ENCODE data around the gene SERAC1.

SERAC1 gene

DNA sequence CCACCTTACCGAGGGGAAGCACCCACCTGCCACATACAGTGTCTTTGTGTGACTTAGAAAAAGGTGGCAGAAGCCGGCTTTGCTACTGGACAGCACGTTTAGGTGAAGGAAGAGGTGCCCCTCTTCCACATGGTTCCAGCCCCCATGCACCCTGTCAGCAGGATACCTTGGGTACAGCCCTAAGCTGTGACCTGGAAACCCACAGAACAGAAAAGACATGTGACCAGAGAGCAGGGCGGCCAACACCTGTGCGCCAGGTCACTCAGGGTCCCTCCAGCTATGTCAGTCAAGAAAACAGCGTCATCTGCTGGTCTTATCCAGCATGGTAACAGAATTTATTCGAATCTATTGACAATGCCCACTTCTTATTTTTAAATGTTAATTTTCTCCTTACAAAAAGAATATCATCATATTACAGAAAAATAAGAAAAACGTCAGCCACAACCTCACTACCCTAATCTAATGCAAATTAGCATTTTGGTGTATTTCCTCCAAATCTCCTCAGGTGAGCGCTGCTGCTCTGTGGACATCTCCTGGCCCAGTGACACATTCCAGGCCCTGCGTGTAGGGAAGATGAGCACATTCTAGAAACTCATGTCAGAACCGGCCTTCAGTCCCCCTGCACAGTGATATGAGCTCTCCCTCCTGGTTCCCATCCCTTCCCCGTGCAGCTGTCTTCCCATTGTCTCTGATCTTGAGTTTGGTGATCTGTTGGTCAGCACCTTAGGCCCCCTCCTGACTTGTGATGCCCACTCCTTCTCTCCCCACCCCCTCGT lies 37.3 kb upstream of the SERAC1 start:
- TF ChIP-seq, protein P1, sequence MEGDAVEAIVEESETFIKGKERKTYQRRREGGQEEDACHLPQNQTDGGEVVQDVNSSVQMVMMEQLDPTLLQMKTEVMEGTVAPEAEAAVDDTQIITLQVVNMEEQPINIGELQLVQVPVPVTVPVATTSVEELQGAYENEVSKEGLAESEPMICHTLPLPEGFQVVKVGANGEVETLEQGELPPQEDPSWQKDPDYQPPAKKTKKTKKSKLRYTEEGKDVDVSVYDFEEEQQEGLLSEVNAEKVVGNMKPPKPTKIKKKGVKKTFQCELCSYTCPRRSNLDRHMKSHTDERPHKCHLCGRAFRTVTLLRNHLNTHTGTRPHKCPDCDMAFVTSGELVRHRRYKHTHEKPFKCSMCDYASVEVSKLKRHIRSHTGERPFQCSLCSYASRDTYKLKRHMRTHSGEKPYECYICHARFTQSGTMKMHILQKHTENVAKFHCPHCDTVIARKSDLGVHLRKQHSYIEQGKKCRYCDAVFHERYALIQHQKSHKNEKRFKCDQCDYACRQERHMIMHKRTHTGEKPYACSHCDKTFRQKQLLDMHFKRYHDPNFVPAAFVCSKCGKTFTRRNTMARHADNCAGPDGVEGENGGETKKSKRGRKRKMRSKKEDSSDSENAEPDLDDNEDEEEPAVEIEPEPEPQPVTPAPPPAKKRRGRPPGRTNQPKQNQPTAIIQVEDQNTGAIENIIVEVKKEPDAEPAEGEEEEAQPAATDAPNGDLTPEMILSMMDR (IDR thresholded peaks at IDR 0.05; ENCODE audit: insufficient read depth, missing control alignments): peak; percentile 36
- DNase-seq (ENCODE audit: insufficient read length, low spot score) (no peak), FAIRE-seq (no peak)

DNA sequence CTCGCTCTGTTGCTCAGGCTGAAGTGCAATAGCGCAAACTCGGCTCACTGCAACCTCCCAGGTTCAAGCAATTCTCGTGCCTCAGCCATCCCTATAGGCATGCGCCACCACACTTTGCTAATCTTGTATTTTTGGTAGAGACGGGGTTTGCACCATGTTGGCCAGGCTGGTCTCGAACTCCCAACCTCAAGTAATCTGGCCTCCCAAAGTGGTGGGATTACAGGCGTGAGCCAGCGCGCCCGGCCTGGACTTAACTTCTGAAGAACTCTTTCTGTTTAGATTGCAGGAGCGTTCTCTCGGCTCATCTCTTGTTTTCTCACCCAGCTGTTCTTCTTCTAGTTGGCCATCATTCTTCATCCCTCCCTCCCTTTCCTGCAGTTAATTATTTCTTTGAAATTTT lies 30.4 kb upstream of the SERAC1 start:
- FAIRE-seq: no peak
- no peak for DNase-seq (ENCODE audit: insufficient read length, low spot score)
- TF ChIP-seq, protein P1 (IDR thresholded peaks at IDR 0.05; ENCODE audit: insufficient read depth, missing control alignments): no peak

DNA sequence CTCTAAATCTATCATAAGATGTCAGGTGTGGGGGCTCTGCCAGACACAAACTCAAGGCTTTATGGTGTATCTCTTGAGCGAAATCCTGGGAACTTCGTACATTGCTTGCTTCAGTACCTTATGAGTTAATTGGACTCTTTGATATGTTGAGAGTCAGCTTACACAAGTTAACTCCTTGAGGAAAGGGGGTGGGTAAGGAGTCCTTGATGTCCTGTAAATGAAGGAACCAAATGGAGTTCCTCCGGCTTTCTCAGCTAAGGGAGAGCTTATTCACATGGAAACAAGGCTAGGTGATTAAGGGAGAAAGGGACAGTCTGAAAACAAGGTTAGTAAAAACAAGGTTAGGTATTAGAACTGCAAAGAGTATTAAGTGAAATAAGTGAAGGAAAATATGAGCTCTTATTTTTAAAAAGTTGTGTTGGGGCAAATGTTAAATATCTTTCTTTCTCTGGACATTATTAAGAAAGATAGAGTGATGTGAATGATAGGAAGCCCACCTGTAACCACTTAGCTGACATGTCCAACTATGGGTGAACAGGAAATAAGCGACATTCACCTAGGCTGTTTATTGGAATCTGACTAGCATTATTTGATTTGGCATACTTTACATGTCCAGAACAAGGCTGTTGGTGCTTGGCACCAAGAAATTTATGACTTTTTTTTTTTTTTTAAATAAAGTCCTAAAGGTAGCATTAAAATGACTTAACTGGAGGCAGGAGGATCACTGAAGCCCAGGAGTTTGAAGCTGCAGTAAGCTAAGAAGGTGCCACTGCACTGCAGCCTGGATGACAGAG lies 26.6 kb upstream of the SERAC1 start:
- TF ChIP-seq, protein P1 (IDR thresholded peaks at IDR 0.05; ENCODE audit: insufficient read depth, missing control alignments): no peak
- DNase-seq (ENCODE audit: insufficient read length, low spot score) (no peak), FAIRE-seq (no peak)

DNA sequence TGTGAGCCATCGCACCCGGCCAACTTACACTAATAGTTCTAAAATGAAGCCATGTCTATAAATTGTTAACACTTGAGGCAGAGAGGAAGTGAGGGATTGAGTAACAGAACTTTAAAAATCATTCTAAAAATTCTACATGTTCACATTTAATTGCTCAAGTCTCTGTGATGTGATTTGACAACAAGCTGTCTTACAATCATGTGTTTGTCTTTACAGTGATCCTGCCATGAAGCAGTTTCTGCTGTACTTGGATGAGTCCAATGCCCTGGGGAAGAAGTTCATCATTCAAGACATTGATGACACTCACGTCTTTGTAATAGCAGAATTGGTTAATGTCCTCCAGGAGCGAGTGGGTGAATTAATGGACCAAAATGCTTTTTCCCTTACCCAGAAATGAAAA lies 23.7 kb upstream of the SERAC1 start:
- no peak for DNase-seq (ENCODE audit: insufficient read length, low spot score)
- TF ChIP-seq, protein P1 (IDR thresholded peaks at IDR 0.05; ENCODE audit: insufficient read depth, missing control alignments): no peak
- FAIRE-seq: no peak

DNA sequence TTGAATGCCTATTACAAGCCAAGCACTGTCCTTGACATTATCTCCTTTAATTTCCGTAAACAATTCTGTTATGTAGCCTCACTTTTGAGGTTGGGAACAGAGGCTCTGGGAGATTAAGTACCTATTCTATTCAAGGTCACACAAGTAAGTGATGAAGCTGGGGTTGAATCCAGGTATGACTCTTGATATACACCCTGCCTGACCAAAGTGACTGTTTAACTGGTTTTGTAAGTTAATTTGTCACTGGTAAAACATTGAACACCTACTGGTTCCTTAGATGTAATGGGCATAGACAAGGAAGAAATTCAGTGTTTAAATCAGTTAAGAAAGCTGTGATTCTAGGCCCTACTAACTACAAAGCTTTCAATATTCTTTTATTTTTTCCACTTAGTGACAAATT lies 23.0 kb upstream of the SERAC1 start:
- DNase-seq (ENCODE audit: insufficient read length, low spot score) (no peak), FAIRE-seq (no peak)
- TF ChIP-seq, protein P1 (IDR thresholded peaks at IDR 0.05; ENCODE audit: insufficient read depth, missing control alignments): no peak

DNA sequence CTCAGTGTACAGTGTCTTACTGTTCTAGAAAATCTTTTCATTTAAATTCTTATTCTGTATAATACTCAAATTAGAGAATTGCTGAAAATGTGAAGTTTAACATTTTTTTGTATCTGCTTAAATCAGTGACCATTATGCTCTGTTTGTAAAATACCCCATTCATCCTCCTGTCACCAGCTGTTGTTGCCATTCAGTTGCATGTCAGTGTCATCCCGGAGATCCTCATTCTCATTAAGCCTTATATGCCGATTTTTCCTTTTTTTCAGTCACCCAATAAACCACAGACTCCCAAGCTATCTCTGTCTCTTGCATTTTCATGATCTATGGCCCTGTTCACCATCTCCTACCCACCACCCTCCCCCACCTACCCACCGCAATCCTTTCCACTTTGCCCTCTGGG lies 20.5 kb upstream of the SERAC1 start:
- TF ChIP-seq, protein P1 (IDR thresholded peaks at IDR 0.05; ENCODE audit: insufficient read depth, missing control alignments): no peak
- DNase-seq (ENCODE audit: insufficient read length, low spot score) (no peak), FAIRE-seq (no peak)
